ENCODE data around the gene PCBP3. TPM values are rescaled to one million over a fixed set of nuclear protein-coding genes. Genes with fewer than 3 reads are reported as not detected.

The PCBP3 gene
- total RNA-seq, 4 donors from 2014 or later: 0.13 to 0.26 TPM; not detected in 2

DNA sequence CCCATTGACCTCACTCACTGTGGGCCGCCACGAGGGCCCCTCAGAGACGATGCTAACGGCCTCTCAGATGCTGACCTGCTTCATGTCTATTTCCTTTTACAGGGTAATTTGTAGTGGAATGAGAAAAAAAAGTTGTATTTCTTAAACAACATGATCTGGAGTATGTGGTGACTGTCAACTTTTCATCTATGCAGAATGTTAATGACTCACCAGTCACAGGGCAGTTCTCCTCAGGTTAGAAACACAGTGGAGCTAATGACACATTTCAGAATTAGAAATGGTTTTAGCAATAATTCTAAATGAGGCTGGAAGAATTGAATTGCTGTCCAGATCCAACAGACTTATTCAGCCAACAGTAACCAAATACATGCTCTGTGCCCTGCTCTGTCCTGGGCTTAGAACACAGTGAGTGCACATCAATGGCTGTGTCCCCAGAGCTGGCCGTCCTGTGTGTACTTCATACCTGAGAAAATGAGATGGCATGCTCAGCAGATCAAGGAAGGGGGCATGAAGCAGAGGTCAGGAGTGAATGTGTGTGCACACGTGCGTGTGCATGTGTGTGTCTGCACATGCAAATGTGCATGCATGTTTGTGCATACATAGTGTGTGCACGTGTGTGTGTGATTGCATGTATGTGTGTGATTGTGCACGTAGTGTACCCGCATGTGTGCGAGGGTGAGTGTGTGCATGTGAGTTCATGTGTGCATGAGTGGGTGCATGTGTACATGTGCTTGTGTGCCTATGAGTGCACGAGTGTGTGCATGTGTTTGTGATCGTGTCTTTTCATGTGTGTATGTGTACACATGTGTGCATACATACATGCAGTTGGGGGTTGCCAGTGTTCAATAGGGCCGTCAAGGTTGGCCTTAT, 145.3 kb downstream of the PCBP3 start:
- H3K27me3 ChIP-seq: peaks cover 0 to 3% (median 0%) of the 10 kb centered on the region in 3 donors
- in situ Hi-C loops (cut with MboI; ENCODE audit: low sequenced_read_pairs in 4 of 4) (no loop called here), intact Hi-C loops (cut with DNase I; ENCODE audit: low total_unique reads) (no loop called here)
- H3K4me3 ChIP-seq: no peak overlapping the region
- H3K9me3 ChIP-seq: no peaks in the 10 kb centered on the region
- DNase-seq (no peak), ATAC-seq (no peak)
- TF ChIP-seq, protein P1, sequence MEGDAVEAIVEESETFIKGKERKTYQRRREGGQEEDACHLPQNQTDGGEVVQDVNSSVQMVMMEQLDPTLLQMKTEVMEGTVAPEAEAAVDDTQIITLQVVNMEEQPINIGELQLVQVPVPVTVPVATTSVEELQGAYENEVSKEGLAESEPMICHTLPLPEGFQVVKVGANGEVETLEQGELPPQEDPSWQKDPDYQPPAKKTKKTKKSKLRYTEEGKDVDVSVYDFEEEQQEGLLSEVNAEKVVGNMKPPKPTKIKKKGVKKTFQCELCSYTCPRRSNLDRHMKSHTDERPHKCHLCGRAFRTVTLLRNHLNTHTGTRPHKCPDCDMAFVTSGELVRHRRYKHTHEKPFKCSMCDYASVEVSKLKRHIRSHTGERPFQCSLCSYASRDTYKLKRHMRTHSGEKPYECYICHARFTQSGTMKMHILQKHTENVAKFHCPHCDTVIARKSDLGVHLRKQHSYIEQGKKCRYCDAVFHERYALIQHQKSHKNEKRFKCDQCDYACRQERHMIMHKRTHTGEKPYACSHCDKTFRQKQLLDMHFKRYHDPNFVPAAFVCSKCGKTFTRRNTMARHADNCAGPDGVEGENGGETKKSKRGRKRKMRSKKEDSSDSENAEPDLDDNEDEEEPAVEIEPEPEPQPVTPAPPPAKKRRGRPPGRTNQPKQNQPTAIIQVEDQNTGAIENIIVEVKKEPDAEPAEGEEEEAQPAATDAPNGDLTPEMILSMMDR (IDR thresholded peaks at IDR 0.05 in 4 of 5, conservative IDR thresholded peaks at IDR 0.05 in 1 of 5): no peak
- TF ChIP-seq POLR2A (IDR thresholded peaks at IDR 0.05): no peak
- H3K36me3 ChIP-seq: no peaks in the 10 kb centered on the region
- H3K27ac ChIP-seq: no peak overlapping the region
- H3K4me1 ChIP-seq: no peaks in the 10 kb centered on the region

DNA sequence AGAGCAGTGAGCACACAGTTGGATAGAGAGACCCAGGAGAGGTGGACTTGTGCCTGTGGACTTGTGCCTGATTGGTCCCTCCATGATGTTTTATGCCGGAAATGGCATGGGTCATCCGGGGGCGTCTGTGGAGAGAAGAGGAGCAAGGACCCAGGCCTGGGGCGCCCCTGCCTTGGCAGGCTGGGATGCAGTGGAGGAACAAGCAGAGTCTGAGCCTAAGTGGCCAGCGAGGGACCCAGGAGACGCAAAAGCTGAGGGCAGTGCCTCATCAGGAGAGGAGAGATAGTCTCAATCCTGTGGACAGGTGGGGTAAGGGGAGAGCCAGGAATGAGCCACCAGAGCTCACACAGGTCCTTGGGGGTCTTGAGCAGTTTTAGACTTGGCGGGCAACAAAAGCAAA, 146.9 kb downstream of the PCBP3 start:
- H3K27ac ChIP-seq: no peak overlapping the region
- ATAC-seq (no peak), DNase-seq (no peak)
- TF ChIP-seq POLR2A (IDR thresholded peaks at IDR 0.05): no peak
- TF ChIP-seq, protein P1 (IDR thresholded peaks at IDR 0.05 in 4 of 5, conservative IDR thresholded peaks at IDR 0.05 in 1 of 5): no peak
- no peak overlapping the region for H3K4me3 ChIP-seq
- intact Hi-C loops (cut with DNase I; ENCODE audit: low total_unique reads) (no loop called here), in situ Hi-C loops (cut with MboI; ENCODE audit: low sequenced_read_pairs in 4 of 4) (no loop called here)
- no peaks in the 10 kb centered on the region for H3K36me3 ChIP-seq
- no peaks in the 10 kb centered on the region for H3K4me1 ChIP-seq
- H3K9me3 ChIP-seq: no peaks in the 10 kb centered on the region
- H3K27me3 ChIP-seq: peaks cover 0 to 3% (median 0%) of the 10 kb centered on the region in 3 donors

DNA sequence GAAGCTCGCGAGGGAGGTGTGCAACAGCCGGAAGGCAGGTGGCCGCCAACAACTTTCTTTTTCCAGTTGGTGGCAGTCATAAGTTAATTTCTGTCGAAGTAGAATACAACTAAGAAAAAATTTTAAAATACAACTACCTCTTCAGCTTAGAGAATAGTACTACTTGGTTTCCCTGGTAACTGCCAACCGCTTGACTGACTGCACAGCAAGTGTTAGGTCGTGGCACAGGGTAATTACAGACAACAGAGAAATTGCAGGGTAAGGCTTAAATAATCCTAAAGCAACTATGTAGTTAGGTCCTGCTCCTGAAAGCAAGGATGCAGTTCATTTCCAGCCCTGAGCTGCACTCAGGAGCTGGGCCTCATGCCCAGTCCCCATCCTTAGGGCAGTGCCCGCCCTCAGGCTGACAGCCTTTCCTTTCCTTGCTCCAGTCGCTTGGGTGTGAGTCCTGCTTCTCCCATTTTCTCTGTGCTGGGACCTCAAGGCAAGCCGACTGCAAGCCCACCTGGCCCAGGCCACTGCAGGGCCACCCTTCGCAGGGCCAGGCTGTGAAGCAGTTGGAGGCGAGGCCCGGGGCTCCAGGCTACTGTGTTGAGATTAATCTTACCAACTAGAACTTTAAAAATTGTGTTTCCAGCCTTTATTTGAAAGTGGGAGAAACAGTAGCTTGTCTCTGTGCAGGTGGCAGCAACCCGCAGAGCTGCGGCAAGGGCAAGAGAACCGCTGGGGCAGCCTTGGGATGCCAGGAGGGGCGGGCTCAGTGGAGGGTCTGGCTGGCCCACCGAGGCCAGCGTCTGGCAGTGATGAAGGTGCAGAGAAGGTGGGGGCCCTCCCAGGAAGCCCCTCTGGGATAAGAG, 148.3 kb downstream of the PCBP3 start:
- ATAC-seq: no peak
- TF ChIP-seq POLR2A (IDR thresholded peaks at IDR 0.05): no peak
- TF ChIP-seq, protein P1 (IDR thresholded peaks at IDR 0.05 in 4 of 5, conservative IDR thresholded peaks at IDR 0.05 in 1 of 5): no peak
- intact Hi-C loops (cut with DNase I; ENCODE audit: low total_unique reads): no loop called here

DNA sequence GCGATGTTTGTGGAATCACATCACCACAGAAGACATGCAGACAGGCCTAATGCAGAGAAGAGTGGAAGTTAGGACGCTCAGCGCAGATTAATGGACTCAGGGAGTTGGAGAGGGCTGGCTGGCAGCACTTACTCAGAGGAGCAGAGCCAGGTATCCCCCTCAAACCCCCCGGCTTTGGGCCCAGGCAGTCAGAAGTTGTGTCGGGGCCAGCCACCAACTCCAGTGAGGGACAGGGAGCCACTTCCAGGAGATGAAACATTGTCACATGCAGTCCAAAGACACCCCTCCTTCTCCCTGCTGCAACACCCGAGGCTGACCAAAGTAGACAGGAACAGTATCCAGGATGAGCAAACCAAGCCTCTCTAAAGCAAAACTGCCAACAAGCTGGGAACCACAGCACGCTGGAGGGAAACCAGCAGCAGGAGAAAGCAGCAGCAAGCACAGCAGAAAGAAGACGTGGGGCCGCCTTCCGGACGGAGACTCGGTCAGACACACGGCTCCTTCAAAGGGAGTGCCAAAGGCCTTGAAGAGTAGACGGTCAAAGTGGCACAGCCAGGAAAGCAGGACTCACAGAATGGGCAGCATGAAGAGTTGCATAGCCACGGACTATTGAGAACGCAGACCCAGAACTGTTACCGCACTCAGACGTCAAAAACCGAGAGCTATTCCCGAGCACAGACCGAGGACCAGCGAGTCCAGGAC, 149.3 kb downstream of the PCBP3 start:
- DNase-seq (no peak), ATAC-seq (no peak)
- in situ Hi-C loops (cut with MboI; ENCODE audit: low sequenced_read_pairs in 4 of 4) (no loop called here), intact Hi-C loops (cut with DNase I; ENCODE audit: low total_unique reads) (no loop called here)
- no peaks in the 10 kb centered on the region for H3K4me1 ChIP-seq
- H3K36me3 ChIP-seq: no peaks in the 10 kb centered on the region
- no peaks in the 10 kb centered on the region for H3K9me3 ChIP-seq
- no peak overlapping the region for H3K4me3 ChIP-seq
- peaks cover 0 to 3% (median 0%) of the 10 kb centered on the region in 3 donors for H3K27me3 ChIP-seq
- no peak overlapping the region for H3K27ac ChIP-seq
- TF ChIP-seq, protein P1 (IDR thresholded peaks at IDR 0.05 in 4 of 5, conservative IDR thresholded peaks at IDR 0.05 in 1 of 5): no peak
- TF ChIP-seq POLR2A (IDR thresholded peaks at IDR 0.05): no peak

More for the DNA sequence above, 148.3 kb downstream of the PCBP3 start:
- H3K27ac ChIP-seq: no peak overlapping the region
- no peak for DNase-seq
- H3K4me3 ChIP-seq: no peak overlapping the region
- H3K36me3 ChIP-seq: no peaks in the 10 kb centered on the region
- in situ Hi-C loops (cut with MboI; ENCODE audit: low sequenced_read_pairs in 4 of 4): no loop called here
- H3K27me3 ChIP-seq: peaks cover 0 to 3% (median 0%) of the 10 kb centered on the region in 3 donors
- no peaks in the 10 kb centered on the region for H3K4me1 ChIP-seq
- H3K9me3 ChIP-seq: no peaks in the 10 kb centered on the region

Measured in gastrocnemius medialis (tissue), 4 donors.